ENCODE results near the gene BFAR.
"Not testable (repeated sequence)": the region's sequence is repeated elsewhere in the genome, so short reads cannot be mapped to it uniquely, and the experiment has no call there.

BFAR gene

GRCh38 chr16:14627078-14627477, 5.7 kb upstream of the BFAR start:
- DNase-seq (ENCODE audit: low read depth): no peak
- TF ChIP-seq CTCF (IDR thresholded peaks at IDR 0.05; ENCODE audit: low read length, missing control alignments): no peak
- no peak overlapping the region for H3K4me3 ChIP-seq (replicated peaks; ENCODE audit: low read depth, low read length)

GRCh38 chr16:14628806-14629611, 3.7 kb upstream of the BFAR start:
- DNase-seq (ENCODE audit: low read depth): peak; percentile 7
- peak overlapping the region; percentile 92 for H3K4me3 ChIP-seq (replicated peaks; ENCODE audit: low read depth, low read length)
- TF ChIP-seq CTCF (IDR thresholded peaks at IDR 0.05; ENCODE audit: low read length, missing control alignments): no peak

GRCh38 chr16:14629612-14629918, 3.2 kb upstream of the BFAR start:
- H3K4me3 ChIP-seq (replicated peaks; ENCODE audit: low read depth, low read length): peak overlapping the region; percentile 92
- no peak for DNase-seq (ENCODE audit: low read depth)
- no peak for TF ChIP-seq CTCF (IDR thresholded peaks at IDR 0.05; ENCODE audit: low read length, missing control alignments)

- DNase-seq (ENCODE audit: low read depth): peak; percentile 97
- no peak for TF ChIP-seq CTCF (IDR thresholded peaks at IDR 0.05; ENCODE audit: low read length, missing control alignments)
- H3K4me3 ChIP-seq (replicated peaks; ENCODE audit: low read depth, low read length): peak within 1 kb of the TSS; percentile 92
These were observed 2.7 kb upstream of the BFAR start, which contains the start of gene PARN for GRCh38 chr16:14629919-14630619. Gene PARN, minus strand, starts transcription at chr16:14630260. Its CDS starts 135 bp downstream, at chr16:14630125.

GRCh38 chr16:14630620-14631330, 2.0 kb upstream of the BFAR start:
- peak overlapping the region; percentile 34 for H3K4me3 ChIP-seq (replicated peaks; ENCODE audit: low read depth, low read length)
- DNase-seq (ENCODE audit: low read depth): not testable (repeated sequence)

- H3K4me3 ChIP-seq (replicated peaks; ENCODE audit: low read depth, low read length): peak overlapping the region; percentile 94
- no peak for DNase-seq (ENCODE audit: low read depth)
These were observed 1.6 kb downstream of the BFAR start for GRCh38 chr16:14634389-14634725.

More at GRCh38 chr16:14634389-14634725, 1.6 kb downstream of the BFAR start:
- no peak for TF ChIP-seq CTCF (IDR thresholded peaks at IDR 0.05; ENCODE audit: low read length, missing control alignments)
